Spleen (tissue), 7 donors: ENCODE results near the gene PTK7.
"Not testable (repeated sequence)": the region's sequence is repeated elsewhere in the genome, so short reads cannot be mapped to it uniquely, and the experiment has no call there.

Source experiments
- POLR2A ChIP-seq, 3 donors: fragments of 450-650 bp; IDR thresholded peaks; one replicate each; pipeline ENCODE4 v1.5.1; 2017; ENCODE audit warnings: antibody characterized with exemption in 3 of 3, mild to moderate bottlenecking in 1 of 3
- POLR2AphosphoS5 ChIP-seq, 3 donors: sonication (generic); formaldehyde crosslinking; IDR thresholded peaks; one replicate each; pipeline ENCODE4 v1.5.1; 2017; ENCODE audit warnings: antibody characterized with exemption in 3 of 3
- TF ChIP-seq, protein P1 (sequence below), 11 experiments: fragments of 200-600 bp in 7 of 11; fragments of 450-650 bp in 4 of 11; sonication (generic) in 4 of 11; IDR thresholded peaks in 8 of 11; conservative IDR thresholded peaks in 3 of 11; 1 replicate in 7 of 11; 2 replicates in 4 of 11; pipeline versions ENCODE4 v1.4.0 to v1.8.0; 2016 to 2021; ENCODE audit warnings: antibody characterized with exemption in 11 of 11, inconsistent platforms in 4 of 11, mild to moderate bottlenecking in 1 of 11
- donor health status: DM: no; HTN: no; CAD: no; lungs with moderate emphysema.
- donor health status: DM: no; HTN: no; CAD: no.
- donor health status: DM: no; HTN: no; CAD: no.

DNA sequence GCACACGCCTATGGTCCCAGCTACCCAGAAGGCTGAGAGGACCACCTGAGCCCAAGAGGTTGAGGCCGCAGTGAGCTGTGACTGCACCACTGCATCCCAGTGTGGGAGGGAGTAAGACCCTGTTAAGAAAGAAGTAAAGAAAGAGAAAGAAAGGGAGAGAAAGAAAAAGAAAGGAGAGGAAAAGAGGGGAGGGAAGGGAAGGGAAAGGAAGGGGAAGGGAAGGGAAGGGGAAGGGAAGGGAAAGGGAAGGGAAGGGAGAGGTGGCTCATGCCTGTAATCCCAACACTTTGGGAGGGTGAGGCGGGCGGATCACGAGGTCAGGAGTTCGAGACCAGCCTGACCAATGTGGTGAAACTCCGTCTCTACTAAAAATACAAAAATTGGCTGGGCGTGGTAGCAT lies 34.6 kb upstream of the PTK7 start:
- TF ChIP-seq, protein P1, sequence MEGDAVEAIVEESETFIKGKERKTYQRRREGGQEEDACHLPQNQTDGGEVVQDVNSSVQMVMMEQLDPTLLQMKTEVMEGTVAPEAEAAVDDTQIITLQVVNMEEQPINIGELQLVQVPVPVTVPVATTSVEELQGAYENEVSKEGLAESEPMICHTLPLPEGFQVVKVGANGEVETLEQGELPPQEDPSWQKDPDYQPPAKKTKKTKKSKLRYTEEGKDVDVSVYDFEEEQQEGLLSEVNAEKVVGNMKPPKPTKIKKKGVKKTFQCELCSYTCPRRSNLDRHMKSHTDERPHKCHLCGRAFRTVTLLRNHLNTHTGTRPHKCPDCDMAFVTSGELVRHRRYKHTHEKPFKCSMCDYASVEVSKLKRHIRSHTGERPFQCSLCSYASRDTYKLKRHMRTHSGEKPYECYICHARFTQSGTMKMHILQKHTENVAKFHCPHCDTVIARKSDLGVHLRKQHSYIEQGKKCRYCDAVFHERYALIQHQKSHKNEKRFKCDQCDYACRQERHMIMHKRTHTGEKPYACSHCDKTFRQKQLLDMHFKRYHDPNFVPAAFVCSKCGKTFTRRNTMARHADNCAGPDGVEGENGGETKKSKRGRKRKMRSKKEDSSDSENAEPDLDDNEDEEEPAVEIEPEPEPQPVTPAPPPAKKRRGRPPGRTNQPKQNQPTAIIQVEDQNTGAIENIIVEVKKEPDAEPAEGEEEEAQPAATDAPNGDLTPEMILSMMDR (IDR thresholded peaks at IDR 0.05 in 8 of 11, conservative IDR thresholded peaks at IDR 0.05 in 3 of 11), result not testable (repeated sequence)
- TF ChIP-seq POLR2AphosphoS5, POLR2A (IDR thresholded peaks at IDR 0.05): not testable (repeated sequence)
